H9 (cell line): Measurements from ENCODE around the gene RHBDL2. TPM values are rescaled to one million over a fixed set of nuclear protein-coding genes. Genes with fewer than 3 reads are reported as not detected.

ENCODE experiments used
- DNase-seq: peaks from one replicate; pipeline ENCODE4 v3.0.0-alpha.2; 2017
- H2AFZ ChIP-seq: one replicate; pipeline ENCODE4 v1.6.1; 2013; ENCODE audit warnings: mild to moderate bottlenecking, low read length, control low read depth, moderate library complexity
- H2AK5ac ChIP-seq: 2 replicates; pipeline ENCODE4 v1.6.1; 2013; ENCODE audit warnings: low read length, control low read depth, mixed read lengths; ENCODE audit not compliant: insufficient read length
- H2BK120ac ChIP-seq: one replicate; pipeline ENCODE4 v1.6.1; 2013; ENCODE audit warnings: low read depth, mild to moderate bottlenecking, low read length, control low read depth, inconsistent platforms; ENCODE audit not compliant: poor library complexity, severe bottlenecking
- H2BK12ac ChIP-seq: 2 replicates; pipeline ENCODE4 v1.6.1; 2013; ENCODE audit warnings: low read length, control low read depth, mixed read lengths, low read depth; ENCODE audit not compliant: insufficient read length
- H2BK15ac ChIP-seq: 2 replicates; pipeline ENCODE4 v1.6.1; 2013; ENCODE audit warnings: low read depth, low read length, control low read depth
- H2BK20ac ChIP-seq: one replicate; pipeline ENCODE4 v1.6.1; 2013; ENCODE audit warnings: low read depth, mild to moderate bottlenecking, low read length, control low read depth, inconsistent platforms; ENCODE audit not compliant: poor library complexity, severe bottlenecking
- H2BK5ac ChIP-seq: 2 replicates; pipeline ENCODE4 v1.6.1; 2013; ENCODE audit warnings: low read length, control low read depth, mixed read lengths; ENCODE audit not compliant: insufficient read length
- H3K14ac ChIP-seq: 2 replicates; pipeline ENCODE4 v1.6.1; 2013; ENCODE audit warnings: low read length, control low read depth; ENCODE audit not compliant: insufficient read depth
- H3K18ac ChIP-seq: 2 replicates; pipeline ENCODE4 v1.6.1; 2013; ENCODE audit warnings: low read depth, mild to moderate bottlenecking, mixed read lengths, low read length, control low read depth; ENCODE audit not compliant: insufficient read length
- H3K23ac ChIP-seq: 2 replicates; pipeline ENCODE4 v1.6.1; 2013; ENCODE audit warnings: low read length, control low read depth, mixed read lengths, low read depth; ENCODE audit not compliant: insufficient read length
- H3K23me2 ChIP-seq: 2 replicates; pipeline ENCODE4 v1.6.1; 2013; ENCODE audit warnings: low read depth, mild to moderate bottlenecking, mixed read lengths, low read length, control low read depth; ENCODE audit not compliant: insufficient read length, poor library complexity, severe bottlenecking
- H3K27ac ChIP-seq: 2 replicates; pipeline ENCODE4 v1.5.1; 2013; ENCODE audit warnings: low read length, control low read depth, mixed read lengths, low read depth; ENCODE audit not compliant: insufficient read length
- H3K27me3 ChIP-seq: 2 replicates; pipeline ENCODE4 v1.6.1; 2013; ENCODE audit warnings: low read length, control low read depth, inconsistent platforms; ENCODE audit not compliant: insufficient read depth
- H3K4ac ChIP-seq: 2 replicates; pipeline ENCODE4 v1.6.1; 2013; ENCODE audit warnings: low read depth, mild to moderate bottlenecking, control low read depth, inconsistent platforms, low read length, moderate library complexity
- H3K4me1 ChIP-seq: 2 replicates; pipeline ENCODE4 v1.6.1; 2013; ENCODE audit warnings: low read length, control low read depth, inconsistent platforms; ENCODE audit not compliant: insufficient read depth
- H3K4me2 ChIP-seq: 2 replicates; pipeline ENCODE4 v1.6.1; 2013; ENCODE audit warnings: low read length, control low read depth, mixed read lengths; ENCODE audit not compliant: insufficient read length, insufficient read depth
- H3K56ac ChIP-seq: 2 replicates; pipeline ENCODE4 v1.6.1; 2013; ENCODE audit warnings: low read depth, mild to moderate bottlenecking, mixed read lengths, low read length, control low read depth; ENCODE audit not compliant: insufficient read length
- H3K79me1 ChIP-seq: 2 replicates; pipeline ENCODE4 v1.6.1; 2013; ENCODE audit warnings: low read depth, mild to moderate bottlenecking, moderate library complexity, low read length, control low read depth, inconsistent platforms; ENCODE audit not compliant: insufficient read depth, poor library complexity, severe bottlenecking
- H3K79me2 ChIP-seq: 2 replicates; pipeline ENCODE4 v1.6.1; 2013; ENCODE audit warnings: low read length, control low read depth, inconsistent platforms; ENCODE audit not compliant: insufficient read depth
- H3K9ac ChIP-seq: 2 replicates; pipeline ENCODE4 v1.6.1; 2013; ENCODE audit warnings: low read length, control low read depth, mixed read lengths; ENCODE audit not compliant: insufficient read length; ENCODE audit errors: extremely low read depth
- H3K9me3 ChIP-seq: one replicate; pipeline ENCODE4 v1.6.1; 2013; ENCODE audit warnings: low read depth, low read length, inconsistent platforms; ENCODE audit not compliant: control insufficient read depth
- H3T11ph ChIP-seq: one replicate; pipeline ENCODE4 v1.6.1; 2013; ENCODE audit warnings: mild to moderate bottlenecking, low read length, control low read depth, inconsistent platforms
- H4K20me1 ChIP-seq: one replicate; pipeline ENCODE4 v1.6.1; 2013; ENCODE audit not compliant: control insufficient read depth, insufficient read length, insufficient read depth
- H4K5ac ChIP-seq: 2 replicates; pipeline ENCODE4 v1.6.1; 2013; ENCODE audit warnings: low read depth, mild to moderate bottlenecking, mixed read lengths, low read length, control low read depth; ENCODE audit not compliant: insufficient read length
- H4K8ac ChIP-seq: replicated peaks from 2 replicates; pipeline ENCODE4 v1.6.1; 2013; ENCODE audit warnings: low read length, control low read depth, mixed read lengths, low read depth; ENCODE audit not compliant: insufficient read length
- H4K91ac ChIP-seq: 2 replicates; pipeline ENCODE4 v1.6.1; 2013; ENCODE audit warnings: low read depth, mild to moderate bottlenecking, moderate library complexity, mixed read lengths, low read length, control low read depth; ENCODE audit not compliant: insufficient read length
- H3K27ac Mint-ChIP-seq, 3 experiments: 2 replicates in 2 of 3; 3 replicates in 1 of 3; pipeline ENCODE4 v1.8.0; 2020 to 2021; ENCODE audit warnings: mixed read lengths in 3 of 3, mild to moderate bottlenecking in 1 of 3, moderate library complexity in 1 of 3
- H3K27me3 Mint-ChIP-seq: 2 replicates; pipeline ENCODE4 v1.8.0; 2021; ENCODE audit warnings: low read depth, mild to moderate bottlenecking, moderate library complexity, mixed read lengths
- H3K36me3 Mint-ChIP-seq, 3 experiments: 2 replicates in 2 of 3; 3 replicates in 1 of 3; pipeline ENCODE4 v1.8.0; 2020 to 2021; ENCODE audit warnings: low read depth in 3 of 3, mixed read lengths in 3 of 3; ENCODE audit not compliant: insufficient read depth in 1 of 3
- H3K4me1 Mint-ChIP-seq, 2 experiments: 2 replicates each; pipeline ENCODE4 v1.8.0; 2020; ENCODE audit warnings: mixed read lengths in 2 of 2
- H3K4me3 Mint-ChIP-seq, 2 experiments: 2 replicates in 1 of 2; 3 replicates in 1 of 2; pipeline ENCODE4 v1.8.0; 2020 to 2021; ENCODE audit warnings: mild to moderate bottlenecking in 2 of 2, mixed read lengths in 2 of 2, moderate library complexity in 1 of 2
- H3K9me3 Mint-ChIP-seq, 2 experiments: 2 replicates in 1 of 2; 3 replicates in 1 of 2; pipeline ENCODE4 v1.8.0; 2020; ENCODE audit warnings: mild to moderate bottlenecking in 2 of 2, mixed read lengths in 2 of 2, moderate library complexity in 1 of 2
- CTCF ChIP-seq: fragments of 200-600 bp; sonication (generic); conservative IDR thresholded peaks from 3 replicates; pipeline ENCODE4 v1.8.0; 2021; ENCODE audit warnings: antibody characterized with exemption, mild to moderate bottlenecking
- WGBS: extraction: QIAGEN DNeasy Blood & Tissue Kit; methylation state at CpG from one replicate; pipeline ENCODE4 v1.1.7; 2013; ENCODE audit warnings: missing lambda C conversion rate, low lambda C conversion rate, mixed read lengths; ENCODE audit not compliant: insufficient read length; ENCODE audit errors: extremely low coverage; 5-methylcytosine and 5-hydroxymethylcytosine counted together
- total RNA-seq: library from RNA; stranded (reverse); gene quantifications from 2 replicates; pipeline ENCODE4 v1.2.1, GENCODE V29; 2021

The RHBDL2 gene
- total RNA-seq, 1 experiment from 2014 or later, result not detected

GRCh38 chr1:38932571-38932970, 9.1 kb downstream of the RHBDL2 start:
- no peak overlapping the region for H3K9ac ChIP-seq
- H4K91ac ChIP-seq, result no peak overlapping the region
- H3T11ph ChIP-seq, result no peak overlapping the region
- DNase-seq, result no peak
- no peaks in the 10 kb centered on the region for H3K79me1 ChIP-seq
- no peak overlapping the region for H2AK5ac ChIP-seq
- H3K4ac ChIP-seq, result no peak overlapping the region
- H3K79me2 ChIP-seq, result no peaks in the 10 kb centered on the region
- no peak overlapping the region for H3K4me2 ChIP-seq
- no peak overlapping the region for H2BK120ac ChIP-seq
- TF ChIP-seq CTCF, result no peak
- no peak overlapping the region for H2BK15ac ChIP-seq
- H3K27me3 Mint-ChIP-seq, result no peaks in the 10 kb centered on the region
- no peaks in the 10 kb centered on the region for H3K4me1 ChIP-seq
- no peak overlapping the region for H2AFZ ChIP-seq
- no peak overlapping the region for H4K5ac ChIP-seq
- no peak overlapping the region for H2BK12ac ChIP-seq
- no peak overlapping the region for H3K14ac ChIP-seq
- no peak overlapping the region for H3K27ac ChIP-seq
- H3K4me1 Mint-ChIP-seq, result peaks cover 4% of the 10 kb centered on the region in 2 experiments
- H3K23me2 ChIP-seq, result no peaks in the 10 kb centered on the region
- H4K20me1 ChIP-seq, result no peaks in the 10 kb centered on the region
- no peak overlapping the region for H3K27ac Mint-ChIP-seq
- H3K23ac ChIP-seq, result no peak overlapping the region
- no peaks in the 10 kb centered on the region for H3K27me3 ChIP-seq
- H3K9me3 Mint-ChIP-seq, result no peaks in the 10 kb centered on the region
- H2BK5ac ChIP-seq, result no peak overlapping the region
- H2BK20ac ChIP-seq, result no peak overlapping the region
- H3K36me3 Mint-ChIP-seq, result no peaks in the 10 kb centered on the region
- no peak overlapping the region for H3K4me3 Mint-ChIP-seq
- H3K9me3 ChIP-seq, result no peaks in the 10 kb centered on the region
- H4K8ac ChIP-seq, result no peak overlapping the region
- no CpG with 5 or more reads among the region's 7 CpGs for WGBS
- H3K18ac ChIP-seq, result no peak overlapping the region
- no peak overlapping the region for H3K56ac ChIP-seq
